Endothelial cell of umbilical vein (primary cell): ENCODE measurements around the gene CCDC80. TPM values are rescaled to one million over a fixed set of nuclear protein-coding genes. Genes with fewer than 3 reads are reported as not detected.

ENCODE experiments used
- BruUV-seq: library from RNA; stranded (reverse); fragments of 400-500 nt; replicated peaks from 2 replicates; lab custom pipeline; 2021; lab: Mats Ljungman, UMichigan
- CTCF ChIA-PET: fragments of 300-600, 350-600 bp; sonication (Branson Sonifier 250); formaldehyde crosslinking; loops from one replicate; lab custom pipeline; 2021; ENCODE audit warnings: antibody characterized with exemption, inconsistent platforms; lab: Charles Lee
- POLR2A ChIA-PET: fragments of 300-600, 350-600 bp; sonication (Branson Sonifier 250); formaldehyde crosslinking; loops from one replicate; lab custom pipeline; 2021; ENCODE audit warnings: antibody characterized with exemption, inconsistent platforms; lab: Charles Lee
- DNase-seq: peaks from one replicate; pipeline ENCODE4 v3.0.0-alpha.2; 2011; ENCODE audit warnings: low read depth, low spot score
- FAIRE-seq: peaks from 2 replicates; lab custom pipeline; 2011; peaks lifted over from hg19 to GRCh38; lab: Jason Lieb, UNC
- H2AFZ ChIP-seq: 2 replicates; pipeline ENCODE4 v1.6.0; 2012; ENCODE audit warnings: low read depth, low read length, control low read depth, inconsistent platforms
- H3K27ac ChIP-seq: 2 replicates; pipeline ENCODE4 v1.5.1; 2011; ENCODE audit warnings: low read depth, mild to moderate bottlenecking, control low read depth, low read length, moderate library complexity; ENCODE audit not compliant: insufficient read depth
- H3K27me3 ChIP-seq, 2 experiments: 2 replicates each; pipeline versions ENCODE4 v1.6.0 to v1.6.1; 2011; ENCODE audit warnings: low read length in 2 of 2, mixed read lengths in 1 of 2; ENCODE audit not compliant: control insufficient read depth in 2 of 2, insufficient read depth in 2 of 2
- H3K36me3 ChIP-seq, 2 experiments: 2 replicates in 1 of 2; 3 replicates in 1 of 2; pipeline ENCODE4 v1.5.1; 2011; ENCODE audit warnings: low read length in 2 of 2, mild to moderate bottlenecking in 1 of 2, moderate library complexity in 1 of 2; ENCODE audit not compliant: control insufficient read depth in 2 of 2, insufficient read depth in 2 of 2; ENCODE audit errors: extremely low read depth in 1 of 2
- H3K4me1 ChIP-seq: 3 replicates; pipeline ENCODE4 v1.5.1; 2011; ENCODE audit warnings: mild to moderate bottlenecking, low read length; ENCODE audit not compliant: control insufficient read depth, insufficient read depth; ENCODE audit errors: extremely low read depth
- H3K4me2 ChIP-seq: 2 replicates; pipeline ENCODE4 v1.6.1; 2011; ENCODE audit warnings: low read length, control low read depth, mixed read lengths; ENCODE audit not compliant: insufficient read depth
- H3K4me3 ChIP-seq, 3 experiments: fragments of 200-600 bp in 1 of 3; sonication (generic), shearing (Covaris generic) in 1 of 3; replicated peaks in 1 of 3; 2 replicates each; pipeline ENCODE4 v1.5.1; 2011 to 2016; ENCODE audit warnings: control low read depth in 3 of 3, low read length in 3 of 3, mild to moderate bottlenecking in 2 of 3, inconsistent platforms in 1 of 3, low read depth in 1 of 3, moderate library complexity in 1 of 3; ENCODE audit not compliant: insufficient read depth in 1 of 3
- H3K79me2 ChIP-seq: 2 replicates; pipeline ENCODE4 v1.6.0; 2012; ENCODE audit warnings: low read length, inconsistent platforms; ENCODE audit not compliant: control insufficient read depth, insufficient read depth
- H3K9ac ChIP-seq: replicated peaks from 2 replicates; pipeline ENCODE3; 2011; ENCODE audit warnings: low read length, control low read depth; ENCODE audit not compliant: insufficient read depth; ENCODE audit errors: extremely low read depth
- H3K9me1 ChIP-seq: replicated peaks from 3 replicates; pipeline ENCODE4 v1.6.0; 2011; ENCODE audit warnings: mild to moderate bottlenecking, low read length; ENCODE audit not compliant: control insufficient read depth, insufficient read depth; ENCODE audit errors: extremely low read depth
- H3K9me3 ChIP-seq: replicated peaks from 2 replicates; pipeline ENCODE4 v1.5.1; 2012; ENCODE audit warnings: low read length, inconsistent platforms; ENCODE audit not compliant: control insufficient read depth, insufficient read depth
- H4K20me1 ChIP-seq: replicated peaks from 2 replicates; pipeline ENCODE3; 2011; ENCODE audit warnings: mild to moderate bottlenecking, low read length; ENCODE audit not compliant: control insufficient read depth, insufficient read depth; ENCODE audit errors: extremely low read depth
- EZH2 ChIP-seq: IDR thresholded peaks from 2 replicates; pipeline ENCODE4 v1.6.1; 2012; ENCODE audit warnings: borderline replicate concordance, low read depth, mild to moderate bottlenecking, moderate library complexity, low read length, inconsistent platforms; ENCODE audit not compliant: severe bottlenecking
- FOS ChIP-seq: IDR thresholded peaks from 2 replicates; pipeline ENCODE4 v1.6.1; 2011; ENCODE audit warnings: mild to moderate bottlenecking, low read length, moderate library complexity, borderline replicate concordance; ENCODE audit not compliant: insufficient read depth
- GATA2 ChIP-seq: IDR thresholded peaks from 2 replicates; pipeline ENCODE4 v1.7.0; 2011; ENCODE audit warnings: low read depth, mild to moderate bottlenecking, moderate library complexity, mixed read lengths, low read length; ENCODE audit not compliant: insufficient read length, insufficient read depth
- JUN ChIP-seq: IDR thresholded peaks from 2 replicates; pipeline ENCODE4 v1.6.1; 2011; ENCODE audit warnings: borderline replicate concordance, low read depth; ENCODE audit not compliant: insufficient read length, insufficient read depth
- MYC ChIP-seq: IDR thresholded peaks from one replicate; pipeline ENCODE4 v1.6.1; 2011; ENCODE audit warnings: mild to moderate bottlenecking, low read depth, low read length
- POLR2A ChIP-seq: IDR thresholded peaks from 2 replicates; pipeline ENCODE4 v1.6.1; 2012; ENCODE audit warnings: low read depth, mild to moderate bottlenecking, control low read depth, low read length
- POLR2AphosphoS5 ChIP-seq: IDR thresholded peaks from 2 replicates; pipeline ENCODE4 v1.6.1; 2012; ENCODE audit warnings: low read depth, mild to moderate bottlenecking, control low read depth, low read length, moderate library complexity; ENCODE audit not compliant: insufficient read depth
- dilution Hi-C: fragments of 300-500 bp; cut with MboI; formaldehyde crosslinking; loops from one replicate; pipeline ENCODE4 v1.15.0; 2019; ENCODE audit warnings: low sequenced_read_pairs; ENCODE audit not compliant: extremely low pct_ligation_motif_present
- intact Hi-C: fragments of 100-400 bp; cut with micrococcal nuclease; formaldehyde crosslinking; loops from one replicate; pipeline ENCODE4 v1.10.0; 2022
- polyA plus RNA-seq, 4 experiments: library from polyadenylated mRNA; depleted of rRNA in 3 of 4; stranded (reverse) in 3 of 4; unstranded in 1 of 4; fragments of >200 nt; gene quantifications; 2 replicates each; pipeline versions ENCODE4 v1.2.1 to v1.2.3, GENCODE V29; 2011 to 2012; ENCODE audit warnings: missing spikeins in 1 of 4
- total RNA-seq: library from RNA; stranded (reverse); gene quantifications from 2 replicates; pipeline ENCODE4 v1.2.3, GENCODE V29; 2021
- TF ChIP-seq, protein P1 (sequence below): IDR thresholded peaks from 2 replicates; pipeline ENCODE4 v1.6.1; 2011; ENCODE audit not compliant: insufficient read depth, insufficient read length
- TF ChIP-seq, protein P2 (sequence below), 2 donors: IDR thresholded peaks; 1 replicate in 1 of 2; 2 replicates in 1 of 2; pipeline ENCODE4 v1.5.1; 2011; ENCODE audit warnings: low read length in 2 of 2, mild to moderate bottlenecking in 2 of 2, moderate library complexity in 2 of 2, control low read depth in 1 of 2, inconsistent platforms in 1 of 2, low read depth in 1 of 2; ENCODE audit not compliant: insufficient read depth in 1 of 2; ENCODE audit errors: extremely low read depth in 1 of 2

CCDC80 gene
- total and polyA plus RNA-seq, 2 donors (not counting 3 experiments of a cell fraction or from before 2014, with no cell fraction given) = 28.4 to 77.2 TPM

DNA sequence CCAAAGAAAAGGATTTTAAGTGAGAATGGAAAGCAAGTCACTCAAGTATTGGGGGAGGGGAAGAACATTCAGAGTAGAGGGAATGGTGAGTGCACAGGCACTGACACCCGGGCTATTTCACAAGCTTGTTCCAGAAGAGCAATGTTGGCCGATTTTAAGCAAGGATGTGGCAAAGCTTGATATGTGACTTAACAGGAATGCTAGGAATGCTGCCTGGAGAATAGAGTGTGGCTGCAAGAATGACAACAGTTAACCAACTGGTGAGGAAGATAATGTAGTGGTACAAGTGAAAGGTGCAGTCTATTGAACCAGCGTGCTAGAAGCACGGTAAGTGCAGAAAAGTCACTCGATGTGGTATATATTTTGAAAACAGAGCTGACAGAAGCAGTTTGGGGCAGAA, 6.2 kb upstream of the CCDC80 start:
- Histone ChIP-seq H3K27me3 (no peaks in the 10 kb centered on the region), H2AFZ (no peak overlapping the region), H3K27ac (no peak overlapping the region), H3K79me2 (no peaks in the 10 kb centered on the region), H3K9ac (no peak overlapping the region), H3K4me3 (no peak overlapping the region), H3K36me3 (no peaks in the 10 kb centered on the region), H4K20me1 (no peaks in the 10 kb centered on the region), H3K9me1 (no peaks in the 10 kb centered on the region), H3K4me1 (peaks cover 6% of the 10 kb centered on the region), H3K4me2 (no peak overlapping the region), H3K9me3 (no peaks in the 10 kb centered on the region)
- BruUV-seq = no TSS peak
- TF ChIP-seq GATA2 (no peak), POLR2AphosphoS5 (no peak), EZH2 (no peak), JUN (no peak), POLR2A (no peak), FOS (no peak), MYC (no peak)
- TF ChIP-seq, protein P1, sequence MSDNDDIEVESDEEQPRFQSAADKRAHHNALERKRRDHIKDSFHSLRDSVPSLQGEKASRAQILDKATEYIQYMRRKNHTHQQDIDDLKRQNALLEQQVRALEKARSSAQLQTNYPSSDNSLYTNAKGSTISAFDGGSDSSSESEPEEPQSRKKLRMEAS = no peak
- TF ChIP-seq, protein P2, sequence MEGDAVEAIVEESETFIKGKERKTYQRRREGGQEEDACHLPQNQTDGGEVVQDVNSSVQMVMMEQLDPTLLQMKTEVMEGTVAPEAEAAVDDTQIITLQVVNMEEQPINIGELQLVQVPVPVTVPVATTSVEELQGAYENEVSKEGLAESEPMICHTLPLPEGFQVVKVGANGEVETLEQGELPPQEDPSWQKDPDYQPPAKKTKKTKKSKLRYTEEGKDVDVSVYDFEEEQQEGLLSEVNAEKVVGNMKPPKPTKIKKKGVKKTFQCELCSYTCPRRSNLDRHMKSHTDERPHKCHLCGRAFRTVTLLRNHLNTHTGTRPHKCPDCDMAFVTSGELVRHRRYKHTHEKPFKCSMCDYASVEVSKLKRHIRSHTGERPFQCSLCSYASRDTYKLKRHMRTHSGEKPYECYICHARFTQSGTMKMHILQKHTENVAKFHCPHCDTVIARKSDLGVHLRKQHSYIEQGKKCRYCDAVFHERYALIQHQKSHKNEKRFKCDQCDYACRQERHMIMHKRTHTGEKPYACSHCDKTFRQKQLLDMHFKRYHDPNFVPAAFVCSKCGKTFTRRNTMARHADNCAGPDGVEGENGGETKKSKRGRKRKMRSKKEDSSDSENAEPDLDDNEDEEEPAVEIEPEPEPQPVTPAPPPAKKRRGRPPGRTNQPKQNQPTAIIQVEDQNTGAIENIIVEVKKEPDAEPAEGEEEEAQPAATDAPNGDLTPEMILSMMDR (IDR thresholded peaks at IDR 0.05; ENCODE audit: extremely low read depth in 1 of 2, insufficient read depth in 1 of 2, low read depth in 1 of 2, low read length in 2 of 2) = no peak
- CTCF ChIA-PET = interaction anchor here (1.0 to 7.9 kb wide), 4 partner anchors 65 to 333 kb away, joined by 4 to 95 read pairs (median 6); no protein-coding TSS in a partner anchor
- intact Hi-C loops (no loop called here), dilution Hi-C loops (no loop called here)
- peak; percentile 35 for DNase-seq
- FAIRE-seq = no peak
- POLR2A ChIA-PET = no interaction called here
